ENCODE measurements around the gene MED13L. TPM values are rescaled to one million over a fixed set of nuclear protein-coding genes. Genes with fewer than 3 reads are reported as not detected.
"Not testable (repeated sequence)": the region's sequence is repeated elsewhere in the genome, so short reads cannot be mapped to it uniquely, and the experiment has no call there.

The MED13L gene
- total RNA-seq, 4 donors from 2014 or later, result 126 to 194 (median 154) TPM

DNA sequence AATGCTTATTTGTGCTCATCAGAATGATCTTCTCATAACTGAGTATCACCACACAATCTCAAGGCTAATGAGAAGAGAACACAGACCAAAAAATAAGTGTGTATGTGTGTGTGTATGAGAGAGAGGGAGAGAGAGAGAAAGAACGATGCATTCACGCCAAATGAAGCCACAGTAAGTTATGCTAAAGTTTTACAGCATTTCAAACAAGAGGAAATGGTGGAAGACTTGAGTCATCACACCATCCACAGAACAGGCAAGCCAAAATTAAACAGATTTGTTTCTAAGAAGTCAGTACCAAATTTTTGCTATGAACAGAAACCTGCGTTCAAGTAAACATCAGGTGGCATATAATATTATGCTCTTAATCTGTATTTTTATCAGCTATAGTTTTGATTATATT, 141.2 kb downstream of the MED13L start:
- H3K9me3 ChIP-seq, result no peaks in the 10 kb centered on the region
- peaks cover 0 to 74% (median 27%) of the 10 kb centered on the region in 4 donors for H3K4me1 ChIP-seq
- H3K4me3 ChIP-seq, result no peak overlapping the region
- 49 to 59% methylated on average over 3 of the region's 3 CpGs for WGBS, 2 donors (ENCODE audit: low coverage in 1 of 2)
- peak overlapping the region; percentile 1 to 56 (median 28) for H3K27ac ChIP-seq
- in situ Hi-C loops (cut with MboI; ENCODE audit: low pct_ligation_motif_present in 1 of 4, low pct_unique_long_range_greater_than_20kb in 1 of 4, low sequenced_read_pairs in 3 of 4), result no loop called here
- no peaks in the 10 kb centered on the region for H3K36me3 ChIP-seq
- intact Hi-C loops (cut with DNase I; ENCODE audit: low total_unique reads), result no loop called here
- no peak for DNase-seq
- TF ChIP-seq CTCF (IDR thresholded peaks at IDR 0.05) (no peak), POLR2A (IDR thresholded peaks at IDR 0.05) (no peak)
- H3K27me3 ChIP-seq, result no peaks in the 10 kb centered on the region

DNA sequence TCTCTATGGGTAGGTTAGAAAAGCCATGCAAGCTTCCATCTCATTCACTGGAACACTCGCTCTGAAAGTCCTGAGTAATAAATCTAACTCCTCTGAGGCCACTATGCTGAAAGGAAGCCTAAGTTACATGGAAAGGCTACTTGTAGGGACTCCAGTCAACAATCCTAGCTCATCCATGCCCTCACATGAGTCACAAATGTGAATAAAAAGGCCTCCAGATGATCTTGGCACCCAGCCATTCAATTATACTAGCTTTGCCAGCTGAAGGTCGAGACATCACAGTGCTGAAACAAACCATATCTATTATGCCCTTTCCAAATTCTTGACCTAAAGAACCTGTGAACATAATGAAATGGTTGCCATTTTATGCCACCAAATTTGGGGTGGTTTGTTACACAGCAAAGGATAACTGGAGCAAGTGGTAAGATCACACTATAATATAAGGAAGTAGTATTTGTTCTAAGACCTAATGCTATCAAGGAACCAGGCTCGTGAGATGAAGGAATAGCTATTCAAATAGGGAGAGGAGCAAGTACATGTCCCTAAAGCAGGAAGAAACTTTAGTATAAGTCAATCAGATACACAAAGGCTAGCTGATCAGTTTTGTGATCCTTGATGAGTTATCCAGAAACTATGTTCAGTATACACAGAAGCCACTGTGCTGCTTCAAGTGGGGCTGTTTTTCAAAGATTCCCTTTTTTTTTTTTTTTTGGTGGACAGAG, 142.1 kb downstream of the MED13L start:
- Histone ChIP-seq H3K4me1 (peaks cover 8 to 77% (median 35%) of the 10 kb centered on the region in 4 donors), H3K36me3 (no peaks in the 10 kb centered on the region), H3K27ac (peak overlapping the region; percentile 1 to 56 (median 28)), H3K4me3 (no peak overlapping the region), H3K27me3 (no peaks in the 10 kb centered on the region), H3K9me3 (no peaks in the 10 kb centered on the region)
- in situ Hi-C loops (cut with MboI; ENCODE audit: low pct_ligation_motif_present in 1 of 4, low pct_unique_long_range_greater_than_20kb in 1 of 4, low sequenced_read_pairs in 3 of 4) (no loop called here), intact Hi-C loops (cut with DNase I; ENCODE audit: low total_unique reads) (no loop called here)
- TF ChIP-seq EP300 (IDR thresholded peaks at IDR 0.05; ENCODE audit: low read depth), result no peak
- TF ChIP-seq POLR2AphosphoS5 (IDR thresholded peaks at IDR 0.05), result no peak
- no peak for TF ChIP-seq POLR2A (IDR thresholded peaks at IDR 0.05)
- TF ChIP-seq CTCF (IDR thresholded peaks at IDR 0.05), result no peak
- DNase-seq, result no peak
- 40 to 58% methylated on average over 1 to 3 of the region's 3 CpGs for WGBS, 2 donors (ENCODE audit: low coverage in 1 of 2)

GRCh38 chr12:116133636-116134214, 143.8 kb downstream of the MED13L start:
- H3K36me3 ChIP-seq, result no peaks in the 10 kb centered on the region
- 69% methylated on average over 4 of the region's 4 CpGs; no CpG with 5 or more reads in 1 of the 2 donors for WGBS, 2 donors (ENCODE audit: low coverage in 1 of 2)
- peaks cover 8 to 76% (median 38%) of the 10 kb centered on the region in 4 donors for H3K4me1 ChIP-seq
- H3K9me3 ChIP-seq, result no peaks in the 10 kb centered on the region
- no peak overlapping the region for H3K27ac ChIP-seq
- DNase-seq, result no peak
- in situ Hi-C loops (cut with MboI; ENCODE audit: low pct_ligation_motif_present in 1 of 4, low pct_unique_long_range_greater_than_20kb in 1 of 4, low sequenced_read_pairs in 3 of 4) (no loop called here), intact Hi-C loops (cut with DNase I; ENCODE audit: low total_unique reads) (no loop called here)
- no peak for TF ChIP-seq POLR2AphosphoS5 (IDR thresholded peaks at IDR 0.05)
- TF ChIP-seq POLR2A (IDR thresholded peaks at IDR 0.05), result no peak
- no peak for TF ChIP-seq CTCF (IDR thresholded peaks at IDR 0.05)
- no peak for TF ChIP-seq EP300 (IDR thresholded peaks at IDR 0.05; ENCODE audit: low read depth)
- H3K4me3 ChIP-seq, result no peak overlapping the region
- H3K27me3 ChIP-seq, result no peaks in the 10 kb centered on the region

DNA sequence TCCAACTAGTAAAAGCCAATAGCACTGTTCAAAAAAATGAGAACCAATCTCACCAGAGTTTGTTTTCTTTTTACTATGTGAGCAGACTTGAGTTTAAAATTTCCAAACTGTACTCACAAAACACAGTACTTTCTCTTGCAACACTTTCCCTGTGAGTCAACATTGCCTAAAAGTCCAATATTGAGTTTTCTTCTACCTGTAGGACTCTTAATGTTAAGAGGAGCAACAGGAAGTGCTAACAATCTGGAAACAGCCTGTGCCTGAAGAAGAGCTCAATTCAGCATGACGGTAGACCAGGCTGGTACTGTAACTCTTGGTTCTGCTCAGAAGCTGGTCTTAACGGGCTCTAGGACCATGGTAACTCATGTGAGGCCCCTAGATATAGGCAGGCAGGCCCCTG, 144.3 kb downstream of the MED13L start:
- intact Hi-C loops (cut with DNase I; ENCODE audit: low total_unique reads) (no loop called here), in situ Hi-C loops (cut with MboI; ENCODE audit: low pct_ligation_motif_present in 1 of 4, low pct_unique_long_range_greater_than_20kb in 1 of 4, low sequenced_read_pairs in 3 of 4) (no loop called here)
- TF ChIP-seq POLR2AphosphoS5 (IDR thresholded peaks at IDR 0.05), result no peak
- no peak for TF ChIP-seq CTCF (IDR thresholded peaks at IDR 0.05)
- TF ChIP-seq EP300 (IDR thresholded peaks at IDR 0.05; ENCODE audit: low read depth), result no peak
- no peak for TF ChIP-seq POLR2A (IDR thresholded peaks at IDR 0.05)
- Histone ChIP-seq H3K27me3 (no peaks in the 10 kb centered on the region), H3K4me3 (no peak overlapping the region), H3K9me3 (no peaks in the 10 kb centered on the region), H3K4me1 (peaks cover 8 to 70% (median 36%) of the 10 kb centered on the region in 4 donors), H3K36me3 (no peaks in the 10 kb centered on the region), H3K27ac (no peak overlapping the region)
- WGBS, 2 donors (ENCODE audit: low coverage in 1 of 2), result 93% methylated on average over 2 of the region's 2 CpGs; no CpG with 5 or more reads in 1 of the 2 donors
- no peak for DNase-seq

- intact Hi-C loops (cut with DNase I; ENCODE audit: low total_unique reads); H3K4me3 ChIP-seq; H3K27me3 ChIP-seq; H3K36me3 ChIP-seq; DNase-seq; in situ Hi-C loops (cut with MboI; ENCODE audit: low pct_ligation_motif_present in 1 of 4, low pct_unique_long_range_greater_than_20kb in 1 of 4, low sequenced_read_pairs in 3 of 4); H3K27ac ChIP-seq; H3K9me3 ChIP-seq: not testable (repeated sequence)
- WGBS, 2 donors (ENCODE audit: low coverage in 1 of 2), result 96 to 99% methylated on average over 10 of the region's 10 CpGs
- H3K4me1 ChIP-seq, result peaks cover 12 to 69% (median 35%) of the 10 kb centered on the region in 4 donors
These were observed 145.5 kb downstream of the MED13L start for GRCh38 chr12:116131987-116132386.

All from transverse colon (tissue), 4 donors.